HCT116 (cell line): ENCODE data around the gene TIGD3. TPM values are rescaled to one million over a fixed set of nuclear protein-coding genes. Genes with fewer than 3 reads are reported as not detected.

Source experiments
- total RNA-seq: library from RNA; stranded (reverse); gene quantifications from one replicate; pipeline ENCODE4 v1.2.1, GENCODE V29; 2021; ENCODE audit not compliant: unreplicated experiment

The TIGD3 gene
- total RNA-seq, 1 experiment from 2014 or later, result 2.4 TPM

Other genes starting within 250 kb of the TIGD3 start
- 52.9 TPM for gene TM7SF2, start 242.9 kb upstream of the TIGD3 start, total RNA-seq
- gene ZNHIT2, start 237.1 kb upstream of the TIGD3 start, total RNA-seq, result 18.8 TPM
- gene FAU, start 232.6 kb upstream of the TIGD3 start, total RNA-seq, result 1,073 TPM
- gene MRPL49, start 232.4 kb upstream of the TIGD3 start, total RNA-seq, result 77.5 TPM
- gene SYVN1, start 220.2 kb upstream of the TIGD3 start, total RNA-seq, result 45.9 TPM
- 1.2 TPM for gene SPDYC, start 184.5 kb upstream of the TIGD3 start, total RNA-seq
- 279 TPM for gene CAPN1, start 172.8 kb upstream of the TIGD3 start, total RNA-seq
- gene POLA2, start 92.8 kb upstream of the TIGD3 start, total RNA-seq, result 20.0 TPM
- gene CDC42EP2, start 39.9 kb upstream of the TIGD3 start, total RNA-seq, result 15.4 TPM
- 72.0 TPM for gene DPF2, start 20.9 kb upstream of the TIGD3 start, total RNA-seq
- 3.9 TPM for gene SLC25A45, start 27.9 kb downstream of the TIGD3 start, total RNA-seq
- 35.8 TPM for gene FRMD8, start 31.9 kb downstream of the TIGD3 start, total RNA-seq
- gene NEAT1, start 68.0 kb downstream of the TIGD3 start, total RNA-seq, result 564 TPM
- 6,000 TPM for gene MALAT1, start 144.3 kb downstream of the TIGD3 start, total RNA-seq
- gene SCYL1, start 170.3 kb downstream of the TIGD3 start, total RNA-seq, result 104 TPM
- gene LTBP3, start 203.6 kb downstream of the TIGD3 start, total RNA-seq, result 248 TPM
- 66.8 TPM for gene ZNRD2, start 215.7 kb downstream of the TIGD3 start, total RNA-seq
- gene FAM89B, start 217.8 kb downstream of the TIGD3 start, total RNA-seq, result 60.0 TPM
- gene EHBP1L1, start 221.3 kb downstream of the TIGD3 start, total RNA-seq, result 105 TPM
- 0.61 TPM for gene KCNK7, start 241.0 kb downstream of the TIGD3 start, total RNA-seq